IPS DF 4.7 (cell line): ENCODE measurements around the gene PGM2.

Experiments used
- DNase-seq: peaks from one replicate; pipeline ENCODE4 v3.0.0-alpha.2; 2013; ENCODE audit warnings: low spot score; ENCODE audit errors: extremely low read depth

PGM2 gene

GRCh38 chr4:37862961-37863360, 36.5 kb downstream of the PGM2 start:
- DNase-seq: no peak

- no peak for DNase-seq
Observed at GRCh38 chr4:37864786-37865185, 38.3 kb downstream of the PGM2 start.

DNA sequence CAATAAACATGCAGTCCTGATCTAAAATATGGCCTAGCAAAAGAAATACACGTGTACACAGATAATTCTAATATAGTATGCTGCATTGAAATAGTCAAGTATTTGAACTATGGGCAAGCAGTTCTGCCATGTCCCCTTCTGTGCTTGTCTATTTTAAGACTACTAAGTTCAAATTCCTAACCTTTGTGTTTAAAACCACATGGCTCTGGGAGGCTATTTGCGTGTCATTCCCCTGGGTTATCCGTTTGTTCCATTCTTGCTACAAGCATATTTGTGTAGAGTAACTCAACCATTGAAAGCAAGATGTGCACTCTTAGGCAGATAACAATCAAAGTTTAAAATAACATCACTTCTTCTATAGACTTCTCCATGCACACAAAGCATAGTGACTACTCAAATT, 39.0 kb downstream of the PGM2 start:
- no peak for DNase-seq

DNA sequence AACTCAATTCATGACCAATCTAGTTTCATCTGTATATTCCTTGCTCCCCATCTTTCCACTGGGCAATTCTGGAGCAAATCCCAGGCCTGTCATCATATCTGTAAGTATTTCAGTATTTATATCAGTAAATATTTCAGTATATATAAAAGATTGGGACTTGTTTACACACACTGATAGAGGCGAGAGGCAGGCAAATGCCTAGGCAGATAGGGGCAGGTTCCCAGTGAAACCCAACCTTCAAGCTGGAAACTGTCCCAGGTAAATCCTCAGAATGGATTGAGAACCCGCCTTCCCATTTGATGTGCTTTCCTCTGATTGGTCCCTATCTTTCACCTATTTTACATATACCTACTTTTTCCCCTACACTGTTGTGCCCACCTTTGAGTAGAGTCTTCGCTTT, 40.6 kb downstream of the PGM2 start:
- no peak for DNase-seq

GRCh38 chr4:37868238-37868637, 41.8 kb downstream of the PGM2 start:
- DNase-seq: no peak

GRCh38 chr4:37872310-37872988, 46.0 kb downstream of the PGM2 start:
- DNase-seq: no peak

DNA sequence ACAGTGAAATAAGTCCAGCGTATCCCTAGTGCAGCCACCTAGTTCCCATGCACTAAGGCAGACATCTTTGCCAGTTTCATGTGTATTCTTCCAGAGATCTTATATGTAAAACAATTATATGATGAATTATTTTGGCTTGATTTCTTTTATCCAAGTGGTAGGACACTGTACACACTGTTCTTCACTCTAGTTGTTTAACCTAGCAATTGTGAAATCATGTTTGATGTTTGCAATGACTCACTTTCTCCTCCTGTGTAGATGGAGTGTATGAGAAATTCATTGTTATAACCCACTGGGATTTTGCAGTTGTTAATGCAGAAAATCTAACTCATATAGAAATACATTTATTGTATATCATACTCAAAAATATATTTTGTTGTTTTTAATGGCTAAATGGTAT, 46.9 kb downstream of the PGM2 start:
- no peak for DNase-seq

- no peak for DNase-seq
Observed at GRCh38 chr4:37876156-37876555, 49.7 kb downstream of the PGM2 start.

- DNase-seq: no peak
Observed at GRCh38 chr4:37879365-37879764, 52.9 kb downstream of the PGM2 start.

GRCh38 chr4:37881811-37882210, 55.3 kb downstream of the PGM2 start:
- no peak for DNase-seq

DNA sequence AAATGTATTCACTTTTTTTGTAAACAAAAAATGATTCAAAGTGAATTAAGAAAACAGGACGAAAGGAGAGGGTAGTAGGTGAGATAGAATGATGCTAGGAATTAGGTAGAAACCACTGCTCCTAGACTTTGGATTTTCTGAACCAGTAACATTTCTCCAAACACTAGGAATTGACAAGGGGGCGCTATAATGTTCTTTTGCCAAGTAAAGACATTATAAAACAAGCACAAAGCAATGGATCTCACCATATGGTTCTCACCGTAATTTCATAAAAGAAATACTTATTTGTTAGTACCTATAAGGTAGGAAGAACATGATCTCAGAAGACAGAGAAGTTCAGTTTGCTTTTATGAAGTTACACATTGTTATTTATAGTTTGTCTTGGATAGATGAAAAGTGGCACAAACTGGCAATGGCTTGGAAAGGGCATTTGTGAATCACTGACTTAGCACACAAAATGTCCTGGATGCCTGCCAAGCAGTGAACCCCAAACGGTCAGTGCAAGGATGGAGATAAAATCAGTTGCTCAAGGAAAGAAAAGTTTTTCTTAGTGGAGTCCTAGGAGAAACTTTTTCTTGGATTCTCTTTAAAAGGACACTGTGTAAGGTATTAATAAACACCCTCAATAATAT, 56.3 kb downstream of the PGM2 start:
- no peak for DNase-seq

- DNase-seq: no peak
Observed at GRCh38 chr4:37884855-37885487, 58.5 kb downstream of the PGM2 start.

GRCh38 chr4:37885496-37885895, 59.0 kb downstream of the PGM2 start:
- DNase-seq: no peak

GRCh38 chr4:37889849-37890800, 63.6 kb downstream of the PGM2 start:
- DNase-seq: no peak

DNA sequence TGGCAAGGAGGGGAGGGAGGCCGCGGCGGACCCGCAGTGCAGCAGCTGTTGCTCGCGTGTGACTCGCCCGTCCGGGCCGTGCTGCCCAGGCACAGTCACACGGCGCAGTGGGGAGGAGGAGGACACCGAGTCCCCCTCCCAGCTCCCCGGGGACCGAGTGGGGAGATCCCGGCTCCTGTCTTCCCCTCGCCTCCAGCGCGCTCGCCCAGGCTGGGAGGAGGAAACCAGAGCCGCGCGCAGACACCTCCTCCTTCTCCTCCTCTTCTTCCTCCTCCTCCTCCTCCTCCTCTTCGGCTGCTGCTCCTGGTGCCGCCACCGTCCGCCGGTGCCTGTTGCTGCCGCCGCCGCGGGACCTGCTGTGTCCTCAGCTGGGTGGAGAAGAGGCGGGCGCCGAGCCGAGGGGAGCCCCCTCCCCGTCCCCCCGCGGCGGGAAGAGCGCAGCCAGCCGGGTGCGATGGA, 64.3 kb downstream of the PGM2 start, which contains the start of gene TBC1D1:
Gene TBC1D1, plus strand, starts transcription at position 284 of the 459 bp plus-strand sequence. CDS start 11,012 bp downstream, outside the sequence.
- DNase-seq: no peak

DNA sequence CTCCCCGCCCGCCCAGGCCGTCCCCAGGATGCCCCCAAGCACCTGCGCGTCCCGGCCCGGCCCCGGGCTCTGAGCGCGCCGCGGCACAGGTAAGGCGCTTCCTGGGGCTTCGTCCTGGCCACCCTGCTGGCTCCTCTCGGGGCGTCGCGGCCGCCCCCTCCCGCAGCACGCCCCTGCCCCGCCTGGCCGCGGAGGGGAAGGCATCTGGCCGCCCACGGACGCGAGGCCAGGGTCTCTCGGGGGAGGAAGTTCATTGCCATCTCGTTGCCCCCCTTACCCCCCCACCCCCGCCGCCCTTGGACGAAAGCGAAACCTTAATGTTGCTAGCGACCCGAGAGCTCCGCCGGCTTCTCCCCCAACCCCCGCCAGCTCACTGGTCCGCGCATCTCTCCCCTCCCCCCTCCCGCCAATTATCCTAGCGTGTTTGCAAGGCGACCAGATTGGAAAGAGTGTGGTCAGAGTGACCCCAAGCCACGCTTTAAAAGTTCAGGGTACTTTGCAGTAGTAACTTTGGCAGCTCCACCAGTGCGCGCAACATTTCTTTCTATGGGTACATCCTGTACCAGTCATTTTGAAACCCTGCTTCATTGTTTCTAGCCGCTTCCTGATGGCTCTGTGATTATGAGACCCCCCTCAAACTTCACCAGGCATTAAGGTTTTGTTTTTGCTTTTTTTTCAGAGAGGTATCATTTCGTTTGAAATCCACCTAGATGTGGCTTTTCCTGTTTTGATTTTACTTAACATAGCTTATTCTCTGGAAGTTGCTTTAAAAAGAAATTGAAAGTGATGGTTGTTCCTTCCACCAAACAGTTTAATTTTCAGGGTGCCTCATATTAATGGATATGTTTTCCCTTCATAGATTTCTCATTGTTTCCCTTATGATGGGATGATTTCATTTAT, 65.0 kb downstream of the PGM2 start:
- no peak for DNase-seq

GRCh38 chr4:37892641-37893040, 66.2 kb downstream of the PGM2 start:
- DNase-seq: no peak

DNA sequence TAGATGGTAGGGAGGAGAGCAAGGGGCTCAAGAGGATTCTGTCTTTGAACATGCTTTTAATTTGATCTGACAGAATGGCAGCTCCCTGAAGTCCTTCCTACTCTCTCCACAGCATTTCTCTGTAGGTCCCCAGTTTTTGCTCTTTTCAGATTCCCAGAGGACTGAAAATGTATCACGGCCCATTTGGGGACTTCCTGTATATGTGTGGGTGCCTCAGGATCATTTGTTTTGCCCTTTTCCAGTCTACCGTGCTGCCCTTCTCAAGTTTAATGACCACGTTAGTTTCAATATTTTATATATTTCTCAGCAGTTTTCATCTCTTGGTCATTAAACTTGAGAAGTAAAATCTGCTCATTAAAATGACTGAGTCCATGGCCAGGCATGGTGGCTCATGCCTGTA, 66.7 kb downstream of the PGM2 start:
- DNase-seq: no peak

GRCh38 chr4:37895271-37895670, 68.8 kb downstream of the PGM2 start:
- DNase-seq: no peak

- no peak for DNase-seq
Observed at GRCh38 chr4:37896206-37896860, 69.8 kb downstream of the PGM2 start.
